ENCODE results near the gene EIF3D.

The EIF3D gene

GRCh38 chr22:36569999-36570398 lies 41.0 kb upstream of the EIF3D start:
- TF ChIP-seq, protein P1, sequence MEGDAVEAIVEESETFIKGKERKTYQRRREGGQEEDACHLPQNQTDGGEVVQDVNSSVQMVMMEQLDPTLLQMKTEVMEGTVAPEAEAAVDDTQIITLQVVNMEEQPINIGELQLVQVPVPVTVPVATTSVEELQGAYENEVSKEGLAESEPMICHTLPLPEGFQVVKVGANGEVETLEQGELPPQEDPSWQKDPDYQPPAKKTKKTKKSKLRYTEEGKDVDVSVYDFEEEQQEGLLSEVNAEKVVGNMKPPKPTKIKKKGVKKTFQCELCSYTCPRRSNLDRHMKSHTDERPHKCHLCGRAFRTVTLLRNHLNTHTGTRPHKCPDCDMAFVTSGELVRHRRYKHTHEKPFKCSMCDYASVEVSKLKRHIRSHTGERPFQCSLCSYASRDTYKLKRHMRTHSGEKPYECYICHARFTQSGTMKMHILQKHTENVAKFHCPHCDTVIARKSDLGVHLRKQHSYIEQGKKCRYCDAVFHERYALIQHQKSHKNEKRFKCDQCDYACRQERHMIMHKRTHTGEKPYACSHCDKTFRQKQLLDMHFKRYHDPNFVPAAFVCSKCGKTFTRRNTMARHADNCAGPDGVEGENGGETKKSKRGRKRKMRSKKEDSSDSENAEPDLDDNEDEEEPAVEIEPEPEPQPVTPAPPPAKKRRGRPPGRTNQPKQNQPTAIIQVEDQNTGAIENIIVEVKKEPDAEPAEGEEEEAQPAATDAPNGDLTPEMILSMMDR (IDR thresholded peaks at IDR 0.05; ENCODE audit: insufficient read depth, low read depth, low read length, missing control alignments), result peak; percentile 67
- no peak overlapping the region for H3K4me3 ChIP-seq (ENCODE audit: low read length)
- DNase-seq (ENCODE audit: low read depth), result peak; percentile 53

DNA sequence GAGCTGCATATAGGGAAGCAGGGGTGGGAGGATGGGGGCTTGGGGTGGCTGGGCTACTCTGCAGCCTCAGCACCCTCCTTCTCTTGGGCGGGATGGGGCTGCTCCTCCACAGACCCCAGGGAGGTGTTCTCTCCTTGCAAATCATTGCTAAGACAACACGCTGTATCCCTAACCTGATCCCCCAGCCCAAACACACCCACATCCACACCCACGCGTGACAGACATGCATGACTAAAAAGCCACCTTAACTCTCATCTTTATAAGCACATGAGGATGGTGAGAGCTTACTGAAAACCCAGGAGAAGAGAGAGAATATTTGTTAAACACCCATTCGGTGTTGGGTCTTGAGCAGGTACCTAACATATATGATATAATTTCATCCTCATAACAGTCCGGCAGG lies 39.9 kb upstream of the EIF3D start:
- no peak overlapping the region for H3K4me3 ChIP-seq (ENCODE audit: low read length)
- no peak for DNase-seq (ENCODE audit: low read depth)
- TF ChIP-seq, protein P1 (IDR thresholded peaks at IDR 0.05; ENCODE audit: insufficient read depth, low read depth, low read length, missing control alignments), result no peak

- H3K4me3 ChIP-seq (ENCODE audit: low read length), result no peak overlapping the region
- DNase-seq (ENCODE audit: low read depth), result no peak
- TF ChIP-seq, protein P1 (IDR thresholded peaks at IDR 0.05; ENCODE audit: insufficient read depth, low read depth, low read length, missing control alignments), result no peak
Observed at GRCh38 chr22:36566720-36567119, 37.8 kb upstream of the EIF3D start.

DNA sequence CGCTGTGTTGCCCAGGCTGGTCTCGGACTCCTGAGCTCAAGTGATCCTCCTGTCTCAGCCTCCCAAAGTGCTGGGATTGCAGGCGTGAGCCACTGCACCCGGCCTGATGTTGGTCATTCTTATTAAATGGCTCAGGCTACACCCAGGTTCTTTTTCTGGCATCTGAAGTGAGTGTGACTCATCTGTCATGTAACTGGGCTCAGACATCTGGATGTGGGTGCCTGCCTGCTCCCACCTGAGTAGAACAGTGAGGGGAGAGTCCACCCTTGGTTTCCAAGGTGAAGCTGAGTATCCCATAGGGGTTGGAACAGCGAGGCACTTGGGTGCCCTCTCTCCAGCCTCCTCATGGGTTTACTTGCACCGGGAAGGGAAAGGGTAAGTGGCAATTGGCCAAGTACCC lies 36.7 kb upstream of the EIF3D start:
- TF ChIP-seq, protein P1 (IDR thresholded peaks at IDR 0.05; ENCODE audit: insufficient read depth, low read depth, low read length, missing control alignments), result no peak
- no peak overlapping the region for H3K4me3 ChIP-seq (ENCODE audit: low read length)
- peak; percentile 55 for DNase-seq (ENCODE audit: low read depth)

DNA sequence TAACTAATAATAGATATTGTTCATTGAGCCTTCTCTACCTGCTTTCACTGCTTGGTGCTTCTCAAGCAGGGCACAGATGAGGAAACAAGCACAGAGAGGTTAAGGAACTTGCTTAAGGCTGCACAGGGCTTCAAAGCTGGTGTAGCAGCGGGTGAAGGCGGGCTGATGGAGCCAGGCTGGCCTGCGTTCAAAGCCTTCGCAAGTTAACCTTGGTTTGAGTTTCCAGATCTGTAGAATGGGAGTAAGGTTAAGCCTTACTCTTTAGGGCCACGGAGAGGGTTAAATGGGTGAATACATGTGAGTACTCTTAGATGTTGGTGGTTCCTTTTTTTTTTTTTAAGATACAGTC lies 36.2 kb upstream of the EIF3D start:
- no peak overlapping the region for H3K4me3 ChIP-seq (ENCODE audit: low read length)
- DNase-seq (ENCODE audit: low read depth), result no peak
- TF ChIP-seq, protein P1 (IDR thresholded peaks at IDR 0.05; ENCODE audit: insufficient read depth, low read depth, low read length, missing control alignments), result no peak

- TF ChIP-seq, protein P1 (IDR thresholded peaks at IDR 0.05; ENCODE audit: insufficient read depth, low read depth, low read length, missing control alignments), result no peak
- no peak for DNase-seq (ENCODE audit: low read depth)
- no peak overlapping the region for H3K4me3 ChIP-seq (ENCODE audit: low read length)
Observed at GRCh38 chr22:36564422-36565158, 35.6 kb upstream of the EIF3D start.

DNA sequence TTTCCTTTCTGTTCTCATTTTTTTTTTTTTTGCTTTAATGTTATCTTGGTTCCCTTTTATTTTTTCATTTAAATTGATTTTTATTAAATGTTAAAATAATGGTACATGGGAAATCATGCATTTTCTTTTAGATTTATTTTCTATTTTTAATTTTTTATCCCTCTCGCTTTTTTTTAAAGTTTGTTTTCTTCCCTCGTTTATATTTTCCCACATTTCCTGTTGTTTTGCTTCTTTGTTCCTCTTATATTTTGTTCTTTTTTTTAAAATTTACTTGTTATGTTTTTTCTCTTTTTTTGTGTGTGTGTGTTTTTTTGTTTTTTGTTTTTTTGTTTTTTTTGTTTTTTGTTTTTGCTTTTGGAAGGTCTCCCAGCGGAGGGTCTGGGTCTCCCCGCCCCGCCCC lies 34.9 kb upstream of the EIF3D start:
- TF ChIP-seq, protein P1 (IDR thresholded peaks at IDR 0.05; ENCODE audit: insufficient read depth, low read depth, low read length, missing control alignments), result no peak
- no peak overlapping the region for H3K4me3 ChIP-seq (ENCODE audit: low read length)
- no peak for DNase-seq (ENCODE audit: low read depth)
